ENCODE data around the gene S100A6.
A peak's percentile ranks its signal among the peaks of the same experiment; 100 is the strongest.

Gene S100A6

DNA sequence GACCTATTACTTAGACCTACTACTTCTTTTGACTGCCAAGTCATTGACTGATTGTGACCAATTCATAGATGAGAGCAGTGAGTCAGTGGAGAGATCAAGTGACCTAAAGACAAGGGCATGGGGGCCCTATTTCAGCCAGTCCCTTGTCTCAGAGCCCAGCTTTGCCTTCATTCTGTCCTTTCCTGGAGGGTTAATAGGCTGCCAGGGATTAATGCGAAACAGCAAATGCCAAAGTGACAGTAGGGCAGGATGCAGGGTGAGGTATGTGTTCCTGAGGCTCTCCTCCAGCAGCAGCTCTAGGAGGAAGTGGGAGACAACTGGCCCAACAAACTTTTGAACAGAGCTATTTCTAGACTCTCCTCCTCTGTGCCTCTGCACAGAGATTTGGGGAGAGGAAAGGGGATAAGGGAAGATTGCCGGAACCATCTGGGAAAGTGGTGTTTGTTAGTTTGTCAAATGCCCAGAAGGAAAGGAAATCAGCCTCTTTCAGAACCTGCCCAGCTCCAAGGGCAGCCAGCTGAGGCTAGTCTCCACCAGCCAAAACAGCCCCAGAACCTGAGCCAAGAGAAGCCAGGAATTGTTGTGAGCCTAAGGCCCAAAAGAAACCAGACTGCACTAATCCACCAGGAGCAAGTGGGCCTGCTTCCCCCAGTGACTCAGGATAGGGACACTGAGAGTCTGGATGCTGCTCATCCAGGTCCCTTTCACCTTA is 18.2 kb upstream of the S100A6 start:
- TF ChIP-seq, protein P1, sequence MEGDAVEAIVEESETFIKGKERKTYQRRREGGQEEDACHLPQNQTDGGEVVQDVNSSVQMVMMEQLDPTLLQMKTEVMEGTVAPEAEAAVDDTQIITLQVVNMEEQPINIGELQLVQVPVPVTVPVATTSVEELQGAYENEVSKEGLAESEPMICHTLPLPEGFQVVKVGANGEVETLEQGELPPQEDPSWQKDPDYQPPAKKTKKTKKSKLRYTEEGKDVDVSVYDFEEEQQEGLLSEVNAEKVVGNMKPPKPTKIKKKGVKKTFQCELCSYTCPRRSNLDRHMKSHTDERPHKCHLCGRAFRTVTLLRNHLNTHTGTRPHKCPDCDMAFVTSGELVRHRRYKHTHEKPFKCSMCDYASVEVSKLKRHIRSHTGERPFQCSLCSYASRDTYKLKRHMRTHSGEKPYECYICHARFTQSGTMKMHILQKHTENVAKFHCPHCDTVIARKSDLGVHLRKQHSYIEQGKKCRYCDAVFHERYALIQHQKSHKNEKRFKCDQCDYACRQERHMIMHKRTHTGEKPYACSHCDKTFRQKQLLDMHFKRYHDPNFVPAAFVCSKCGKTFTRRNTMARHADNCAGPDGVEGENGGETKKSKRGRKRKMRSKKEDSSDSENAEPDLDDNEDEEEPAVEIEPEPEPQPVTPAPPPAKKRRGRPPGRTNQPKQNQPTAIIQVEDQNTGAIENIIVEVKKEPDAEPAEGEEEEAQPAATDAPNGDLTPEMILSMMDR (IDR thresholded peaks at IDR 0.05; ENCODE audit: low read depth, low read length): no peak
- no peak overlapping the region for H3K4me3 ChIP-seq (replicated peaks in 1 of 2; ENCODE audit: low read depth in 2 of 2, low read length in 2 of 2)
- DNase-seq (ENCODE audit: low read depth in 2 of 2): peak in 1 of 2 donors; percentile 47

DNA sequence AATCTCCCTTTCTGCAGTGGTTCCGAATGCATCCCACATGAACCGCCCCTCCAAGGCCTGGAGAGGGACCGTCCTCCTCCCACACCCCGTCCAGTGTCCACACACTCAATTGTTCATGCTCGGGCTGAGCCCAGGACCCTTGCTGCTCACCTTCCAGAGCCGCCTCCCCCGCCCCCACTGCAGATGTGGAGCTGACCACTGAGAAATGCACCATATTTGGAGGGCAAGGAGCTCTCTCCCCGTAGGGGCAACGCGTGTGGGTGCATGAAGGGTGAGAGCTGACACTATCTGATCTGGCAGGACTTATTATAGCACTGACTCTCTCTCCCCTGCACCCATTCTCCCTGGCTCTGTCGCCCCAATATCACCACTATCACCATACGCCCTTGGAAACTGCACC is 17.3 kb upstream of the S100A6 start:
- TF ChIP-seq, protein P1 (IDR thresholded peaks at IDR 0.05; ENCODE audit: low read depth, low read length): no peak
- H3K4me3 ChIP-seq (replicated peaks in 1 of 2; ENCODE audit: low read depth in 2 of 2, low read length in 2 of 2): no peak overlapping the region
- no peak for DNase-seq (ENCODE audit: low read depth in 2 of 2)

DNA sequence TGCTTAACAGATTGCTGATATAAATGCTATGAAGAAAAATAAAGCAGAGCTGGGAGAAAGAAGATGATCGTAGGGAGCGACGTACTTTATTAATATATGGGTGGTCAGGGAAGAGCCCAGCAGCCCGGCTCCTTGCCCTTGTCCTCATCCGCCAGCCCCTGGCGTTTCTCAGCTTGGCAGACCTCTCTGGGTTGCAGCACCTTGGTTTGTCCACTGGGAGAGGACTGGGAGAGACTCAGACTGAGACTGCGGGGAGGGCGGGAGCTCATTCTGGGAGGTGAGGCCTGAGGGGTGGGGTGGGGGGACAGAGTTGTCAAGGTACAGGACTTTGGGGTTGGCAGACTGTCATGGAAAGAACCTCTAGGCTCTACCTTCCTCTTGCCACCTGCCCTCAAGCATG is 16.5 kb upstream of the S100A6 start:
- no peak for DNase-seq (ENCODE audit: low read depth in 2 of 2)
- H3K4me3 ChIP-seq (replicated peaks in 1 of 2; ENCODE audit: low read depth in 2 of 2, low read length in 2 of 2): no peak overlapping the region

DNA sequence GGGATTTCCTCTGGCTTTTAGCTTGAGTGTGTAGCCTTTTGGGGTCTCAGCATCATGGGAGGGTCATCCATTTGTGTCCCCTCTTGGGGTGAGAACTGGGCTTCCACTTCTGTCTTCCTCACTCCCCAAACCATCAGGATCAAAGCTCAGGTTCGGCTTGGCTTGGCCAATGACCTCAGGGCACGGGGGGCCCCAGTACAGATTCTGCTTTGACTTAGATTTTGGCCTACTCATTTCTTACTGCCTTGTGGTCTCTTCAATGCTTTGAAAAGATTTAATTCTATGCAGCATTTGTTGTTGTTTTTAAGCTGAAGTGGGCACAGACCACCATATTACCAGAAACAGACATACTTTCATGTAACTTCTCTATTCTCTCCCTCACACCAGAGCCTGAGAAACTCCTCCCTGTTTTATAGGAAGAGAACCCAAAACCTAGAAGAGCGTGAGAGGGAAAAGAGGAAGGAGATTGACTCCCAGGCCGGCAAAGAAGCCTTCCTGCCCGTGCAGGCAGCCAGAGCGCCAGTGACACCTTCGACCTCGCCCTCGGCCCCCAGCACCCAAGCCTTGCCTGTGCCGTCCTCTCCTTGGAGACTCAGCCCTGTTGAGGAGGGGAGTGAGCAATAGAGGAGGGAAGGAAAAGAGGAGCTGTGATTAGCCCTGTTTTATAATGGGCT is 15.2 kb upstream of the S100A6 start:
- H3K4me3 ChIP-seq (replicated peaks in 1 of 2; ENCODE audit: low read depth in 2 of 2, low read length in 2 of 2): no peak overlapping the region
- DNase-seq (ENCODE audit: low read depth in 2 of 2): no peak
- TF ChIP-seq, protein P1 (IDR thresholded peaks at IDR 0.05; ENCODE audit: low read depth, low read length): no peak

More for the DNA sequence above, 16.5 kb upstream of the S100A6 start:
- TF ChIP-seq, protein P1 (IDR thresholded peaks at IDR 0.05; ENCODE audit: low read depth, low read length): no peak

DNA sequence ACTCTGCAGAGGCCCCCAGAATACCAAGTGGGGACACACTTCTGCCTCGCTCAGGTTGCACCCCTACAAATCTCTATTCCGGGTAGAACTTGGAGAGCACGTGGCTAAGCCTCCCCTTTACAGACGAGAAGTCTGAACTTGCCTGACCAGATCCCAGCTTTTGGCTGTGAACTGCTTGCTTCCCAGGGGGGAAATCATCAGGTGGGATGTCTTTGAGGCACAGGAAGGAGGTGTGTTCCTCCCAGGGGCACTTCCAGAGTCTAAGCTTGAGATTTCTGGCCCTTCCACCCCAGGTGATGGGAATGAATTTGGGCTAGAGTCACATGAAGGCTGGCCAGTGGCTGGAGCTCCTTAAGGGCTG is 14.6 kb upstream of the S100A6 start:
- H3K4me3 ChIP-seq (replicated peaks in 1 of 2; ENCODE audit: low read depth in 2 of 2, low read length in 2 of 2): no peak overlapping the region
- no peak for DNase-seq (ENCODE audit: low read depth in 2 of 2)
- TF ChIP-seq, protein P1 (IDR thresholded peaks at IDR 0.05; ENCODE audit: low read depth, low read length): no peak

DNA sequence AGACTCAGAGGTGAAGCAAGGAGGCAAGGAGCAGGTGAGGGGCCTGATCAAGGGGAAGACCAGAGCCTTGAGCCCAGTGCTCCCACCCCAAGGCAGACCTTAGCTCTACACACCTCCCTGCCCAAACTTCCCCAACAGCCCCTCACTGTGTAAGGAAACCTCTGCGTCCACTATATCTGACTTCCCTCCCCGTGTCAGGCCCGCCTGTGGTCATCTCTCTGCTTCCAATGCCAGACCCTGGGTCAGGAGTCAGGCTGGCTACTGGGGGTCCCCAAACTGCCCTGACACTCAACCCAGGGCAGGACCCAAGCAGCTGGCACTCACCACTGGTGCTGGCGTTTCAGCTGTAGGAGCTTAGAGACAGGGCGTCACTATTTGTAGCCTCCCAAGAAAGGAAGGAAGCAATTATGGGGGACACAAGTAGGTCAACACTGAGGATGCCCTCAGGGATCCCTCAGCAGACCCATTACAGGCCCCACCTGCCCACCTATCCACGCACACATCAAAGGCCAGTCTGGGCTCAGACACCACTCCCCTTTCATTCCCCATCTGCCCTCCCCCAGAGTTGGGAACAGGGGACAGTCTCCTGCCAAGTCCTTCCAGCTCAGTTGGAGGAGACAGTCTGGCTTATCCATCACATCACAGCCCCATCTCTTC is 14.1 kb upstream of the S100A6 start:
- no peak for DNase-seq (ENCODE audit: low read depth in 2 of 2)
- H3K4me3 ChIP-seq (replicated peaks in 1 of 2; ENCODE audit: low read depth in 2 of 2, low read length in 2 of 2): no peak overlapping the region
- TF ChIP-seq, protein P1 (IDR thresholded peaks at IDR 0.05; ENCODE audit: low read depth, low read length): no peak

Data from cardiac fibroblast (primary cell).